H1 (cell line): ENCODE measurements around the gene CBX2. TPM values are rescaled to one million over a fixed set of nuclear protein-coding genes. Genes with fewer than 3 reads are reported as not detected.

Source experiments
- CTCF ChIA-PET: fragments of 300-600 bp; sonication (Branson Sonifier 250); formaldehyde crosslinking; loops from one replicate; lab custom pipeline; 2021; ENCODE audit not compliant: partially characterized antibody; lab: Charles Lee
- POLR2A ChIA-PET: fragments of 300-600 bp; sonication (Branson Sonifier 250); formaldehyde crosslinking; loops from one replicate; lab custom pipeline; 2021; ENCODE audit warnings: inconsistent platforms; ENCODE audit not compliant: partially characterized antibody; lab: Charles Lee
- DNase-seq, 2 experiments: peaks; one replicate each; pipeline versions ENCODE4 v3.0.0 to v3.0.0-alpha.2; 2010 to 2022; ENCODE audit warnings: low spot score in 2 of 2, low read depth in 1 of 2, mixed read lengths in 1 of 2
- FAIRE-seq: peaks from 2 replicates; lab custom pipeline; 2011; peaks lifted over from hg19 to GRCh38; lab: Jason Lieb, UNC
- H2AFZ ChIP-seq: 2 replicates; pipeline ENCODE4 v1.8.1; 2012; ENCODE audit warnings: low read length, inconsistent platforms
- H2AK5ac ChIP-seq: 2 replicates; pipeline ENCODE4 v1.6.1; 2013; ENCODE audit warnings: low read depth, low read length
- H2BK120ac ChIP-seq: replicated peaks from 2 replicates; pipeline ENCODE3; 2013; ENCODE audit warnings: low read depth, low read length, inconsistent platforms
- H2BK12ac ChIP-seq: 2 replicates; pipeline ENCODE4 v1.6.1; 2013; ENCODE audit warnings: low read depth, low read length
- H2BK15ac ChIP-seq: 2 replicates; pipeline ENCODE4 v1.6.1; 2013; ENCODE audit warnings: low read length
- H2BK20ac ChIP-seq: 2 replicates; pipeline ENCODE4 v1.6.1; 2013; ENCODE audit warnings: low read length
- H2BK5ac ChIP-seq: 2 replicates; pipeline ENCODE4 v1.6.1; 2013; ENCODE audit warnings: low read depth, low read length
- H3K14ac ChIP-seq: 2 replicates; pipeline ENCODE4 v1.6.1; 2013; ENCODE audit warnings: inconsistent platforms; ENCODE audit not compliant: insufficient read length
- H3K18ac ChIP-seq: 2 replicates; pipeline ENCODE4 v1.6.1; 2013; ENCODE audit warnings: low read length; ENCODE audit errors: extremely low read depth
- H3K23ac ChIP-seq: 2 replicates; pipeline ENCODE4 v1.6.1; 2013; ENCODE audit warnings: inconsistent platforms; ENCODE audit not compliant: insufficient read length
- H3K23me2 ChIP-seq: 2 replicates; pipeline ENCODE4 v1.6.1; 2013; ENCODE audit warnings: low read depth, low read length
- H3K27ac ChIP-seq: 2 replicates; pipeline ENCODE4 v1.6.1; 2011; ENCODE audit warnings: low read depth, low read length, inconsistent platforms
- H3K27me3 ChIP-seq, 4 experiments: replicated peaks in 1 of 4; 1 replicate in 1 of 4; 2 replicates in 3 of 4; pipeline versions ENCODE4 v1.6.1 to v1.8.1; 2011 to 2013; ENCODE audit warnings: low read length in 3 of 4, mild to moderate bottlenecking in 3 of 4, inconsistent platforms in 2 of 4, mixed read lengths in 2 of 4, moderate library complexity in 1 of 4; ENCODE audit not compliant: control insufficient read depth in 3 of 4, insufficient read depth in 3 of 4; ENCODE audit errors: extremely low read depth in 1 of 4
- H3K36me3 ChIP-seq, 4 experiments: 2 replicates each; pipeline versions ENCODE4 v1.6.1 to v1.8.1; 2011 to 2013; ENCODE audit warnings: mild to moderate bottlenecking in 4 of 4, low read length in 3 of 4, moderate library complexity in 2 of 4, control low read depth in 1 of 4, inconsistent platforms in 1 of 4; ENCODE audit not compliant: insufficient read depth in 4 of 4, control insufficient read depth in 2 of 4
- H3K4ac ChIP-seq: replicated peaks from 2 replicates; pipeline ENCODE3; 2013; ENCODE audit warnings: low read length, low read depth, mixed read lengths, inconsistent platforms; ENCODE audit not compliant: insufficient read length
- H3K4me1 ChIP-seq, 4 experiments: replicated peaks in 1 of 4; 1 replicate in 1 of 4; 2 replicates in 3 of 4; pipeline versions ENCODE4 v1.6.1 to v1.8.1; 2011 to 2013; ENCODE audit warnings: low read length in 3 of 4, inconsistent platforms in 2 of 4, mixed read lengths in 1 of 4; ENCODE audit not compliant: insufficient read depth in 4 of 4, control insufficient read depth in 3 of 4
- H3K4me2 ChIP-seq, 2 experiments: 2 replicates each; pipeline versions ENCODE4 v1.6.1 to v1.8.1; 2011 to 2013; ENCODE audit warnings: low read depth in 2 of 2, low read length in 2 of 2, control low read depth in 1 of 2, inconsistent platforms in 1 of 2, mild to moderate bottlenecking in 1 of 2; ENCODE audit not compliant: insufficient read depth in 1 of 2
- H3K4me3 ChIP-seq, 4 experiments: fragments of 200-600, 300-600 bp in 1 of 4; sonication (generic), shearing (Covaris generic), sonication (Bioruptor Twin) in 1 of 4; 2 replicates each; pipeline versions ENCODE4 v1.5.1 to v1.8.1; 2011 to 2016; ENCODE audit warnings: low read length in 4 of 4, low read depth in 3 of 4, control low read depth in 2 of 4, inconsistent platforms in 2 of 4, mild to moderate bottlenecking in 2 of 4, mixed read lengths in 1 of 4, moderate library complexity in 1 of 4; ENCODE audit not compliant: insufficient read depth in 2 of 4; ENCODE audit errors: extremely low read depth in 1 of 4
- H3K56ac ChIP-seq: replicated peaks from 2 replicates; pipeline ENCODE3; 2013; ENCODE audit warnings: low read depth, mild to moderate bottlenecking, mixed read lengths, low read length, inconsistent platforms; ENCODE audit not compliant: insufficient read length
- H3K79me1 ChIP-seq: 2 replicates; pipeline ENCODE4 v1.6.1; 2013; ENCODE audit warnings: low read depth, low read length, control low read depth
- H3K79me2 ChIP-seq, 2 experiments: 2 replicates each; pipeline versions ENCODE4 v1.6.1 to v1.8.1; 2012 to 2013; ENCODE audit warnings: low read length in 2 of 2, mild to moderate bottlenecking in 2 of 2, inconsistent platforms in 1 of 2; ENCODE audit not compliant: insufficient read depth in 2 of 2, control insufficient read depth in 1 of 2
- H3K9ac ChIP-seq, 4 experiments: replicated peaks in 1 of 4; 1 replicate in 1 of 4; 2 replicates in 3 of 4; pipeline versions ENCODE4 v1.6.1 to v1.8.1; 2011 to 2013; ENCODE audit warnings: low read depth in 3 of 4, low read length in 3 of 4, control low read depth in 2 of 4, mild to moderate bottlenecking in 2 of 4, moderate library complexity in 2 of 4, inconsistent platforms in 1 of 4; ENCODE audit errors: extremely low read depth in 1 of 4
- H3K9me3 ChIP-seq, 2 experiments: 2 replicates each; pipeline versions ENCODE4 v1.6.1 to v1.8.1; 2012 to 2013; ENCODE audit warnings: mild to moderate bottlenecking in 2 of 2, moderate library complexity in 2 of 2, control low read depth in 1 of 2, inconsistent platforms in 1 of 2, low read depth in 1 of 2, low read length in 1 of 2, mixed read lengths in 1 of 2; ENCODE audit not compliant: insufficient read depth in 2 of 2
- H4K20me1 ChIP-seq, 2 experiments: replicated peaks in 1 of 2; 2 replicates each; pipeline versions ENCODE3 to v1.8.1; 2011 to 2013; ENCODE audit warnings: inconsistent platforms in 2 of 2, low read length in 2 of 2, mild to moderate bottlenecking in 1 of 2; ENCODE audit not compliant: insufficient read depth in 2 of 2, control insufficient read depth in 1 of 2
- H4K5ac ChIP-seq: 2 replicates; pipeline ENCODE4 v1.6.1; 2013; ENCODE audit warnings: low read length, low read depth, mixed read lengths, inconsistent platforms; ENCODE audit not compliant: insufficient read length
- H4K8ac ChIP-seq: 2 replicates; pipeline ENCODE4 v1.8.0; 2013; ENCODE audit warnings: mild to moderate bottlenecking, moderate library complexity, low read length, inconsistent platforms; ENCODE audit not compliant: insufficient read depth; ENCODE audit errors: extremely low read depth
- H4K91ac ChIP-seq: replicated peaks from 2 replicates; pipeline ENCODE3; 2013; ENCODE audit warnings: low read length, mixed read lengths, inconsistent platforms; ENCODE audit not compliant: insufficient read length
- CEBPB ChIP-seq: IDR thresholded peaks from 2 replicates; pipeline ENCODE4 v1.6.1; 2012; ENCODE audit warnings: low read depth, low read length
- CTCF ChIP-seq, 3 experiments: IDR thresholded peaks; 1 replicate in 2 of 3; 2 replicates in 1 of 3; pipeline versions ENCODE4 v1.5.1 to v1.6.1; 2011; ENCODE audit warnings: low read length in 3 of 3, mild to moderate bottlenecking in 3 of 3, inconsistent platforms in 2 of 3, low read depth in 1 of 3, moderate library complexity in 1 of 3; ENCODE audit not compliant: insufficient read depth in 1 of 3; ENCODE audit errors: control extremely low read depth in 1 of 3
- JUN ChIP-seq: IDR thresholded peaks from 2 replicates; pipeline ENCODE4 v1.6.1; 2011; ENCODE audit warnings: low read depth, mild to moderate bottlenecking, improper control_type of control experiment, low read length
- KDM4A ChIP-seq: IDR thresholded peaks from one replicate; pipeline ENCODE4 v1.7.1; 2012; ENCODE audit warnings: low read depth, mild to moderate bottlenecking, moderate library complexity, low read length, inconsistent platforms; ENCODE audit not compliant: severe bottlenecking
- SAP30 ChIP-seq: fragments of 300-600 bp; sonication (generic); IDR thresholded peaks from 2 replicates; pipeline ENCODE4 v1.7.1; 2012; ENCODE audit warnings: low read length, moderate library complexity, mild to moderate bottlenecking, inconsistent platforms; ENCODE audit not compliant: insufficient read depth, insufficient replicate concordance
- SIRT6 ChIP-seq: IDR thresholded peaks from one replicate; pipeline ENCODE4 v1.7.1; 2012; ENCODE audit warnings: low read length, inconsistent platforms
- WGBS, 2 experiments: shearing (Covaris generic) in 1 of 2; methylation state at CpG; one replicate each; pipeline versions ENCODE4 v1.1.6 to v1.1.7; 2013 to 2015; ENCODE audit warnings: low lambda C conversion rate in 2 of 2, mixed read lengths in 2 of 2, inconsistent platforms in 1 of 2, low coverage in 1 of 2, missing lambda C conversion rate in 1 of 2; ENCODE audit not compliant: insufficient replicate concordance in 2 of 2, insufficient coverage in 1 of 2, insufficient read length in 1 of 2; ENCODE audit errors: extremely low coverage in 1 of 2, missing lambda C conversion rate in 1 of 2; 5-methylcytosine and 5-hydroxymethylcytosine counted together
- polyA plus RNA-seq, 7 experiments: library from polyadenylated mRNA; depleted of rRNA in 3 of 7; stranded (reverse) in 5 of 7; unstranded in 2 of 7; fragments of >200 nt in 5 of 7; fragments of 200-250 nt in 2 of 7; gene quantifications; 1 replicate in 5 of 7; 2 replicates in 1 of 7; 4 replicates in 1 of 7; pipeline versions ENCODE4 v1.2.1 to v1.2.3, GENCODE V29; 2011 to 2013; ENCODE audit warnings: missing spikeins in 2 of 7, mixed read lengths in 2 of 7
- total RNA-seq: library from RNA; stranded (reverse); fragmentation: NEBNext Ultra II Directional; extraction: Animal tissue kit (Norgen Biotek cat#: 25700); gene quantifications from 2 replicates; pipeline ENCODE4 v1.2.1, GENCODE V29; 2021

Gene CBX2
- total and polyA plus RNA-seq, 2 of the 8 experiments (the other 6 are each of a cell fraction or from before 2014, with no cell fraction given) = 64.3 to 83.9 TPM

DNA sequence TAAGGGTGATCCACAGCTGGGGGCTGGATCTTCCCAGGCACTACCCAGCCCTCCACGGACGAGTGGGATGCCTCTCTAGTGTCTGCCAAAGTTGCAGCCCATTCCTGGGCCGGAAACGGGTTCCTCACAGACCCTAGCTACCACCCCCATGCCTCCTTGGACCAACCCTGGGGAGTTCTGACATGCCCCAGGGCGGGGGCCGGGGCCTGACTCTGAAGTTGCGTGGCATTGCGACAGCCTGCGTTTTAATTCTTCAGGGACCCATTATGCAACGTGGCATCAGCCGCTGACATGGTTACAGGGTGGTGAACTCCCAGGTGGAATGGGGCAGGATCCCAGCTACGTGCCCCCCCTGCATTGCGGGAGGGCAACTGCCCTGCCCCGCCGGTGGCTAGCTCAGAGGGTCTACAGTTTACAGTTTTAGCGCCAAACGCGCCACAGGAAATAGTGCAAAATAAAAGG, 58.6 kb downstream of the CBX2 start:
- no peak overlapping the region; a peak in 1 of 7 replicates for H3K9ac ChIP-seq
- peak overlapping the region; percentile 3 to 63 (median 52); a peak in 5 of 8 replicates for H3K4me3 ChIP-seq
- DNase-seq (no peak), FAIRE-seq (no peak)
- H2BK120ac ChIP-seq = no peak overlapping the region
- H2AK5ac ChIP-seq = peak overlapping the region; percentile 82; the same call in 1 of the 2 replicates
- H3K27me3 ChIP-seq = peaks cover 58 to 87% (median 83%) of the 10 kb centered on the region in 4 experiments
- H2BK20ac ChIP-seq = no peak overlapping the region
- no peak overlapping the region; the same call in 1 of the 2 replicates for H2BK5ac ChIP-seq
- H3K23me2 ChIP-seq = peaks cover 18% of the 10 kb centered on the region; the same call in 1 of the 2 replicates
- no peak overlapping the region for H2AFZ ChIP-seq
- no peak overlapping the region for H3K23ac ChIP-seq
- no peak overlapping the region for H4K5ac ChIP-seq
- ChIA-PET CTCF (interaction anchor here (0.9 to 24.7 kb wide), 21 partner anchors 12 to 446 kb away, joined by 3 to 576 read pairs (median 7); partner anchors contain the start of gene CBX8), POLR2A (interaction anchor here (0.7 to 15.2 kb wide), 18 partner anchors 8 to 157 kb away, joined by 3 to 374 read pairs (median 4); partner anchors contain the start of genes CBX2 and CBX8)
- 0 out of 2 replicates have a peak overlapping the region, but pooled peaks have one; percentile 72 for H2BK15ac ChIP-seq
- H3K79me1 ChIP-seq = no peaks in the 10 kb centered on the region
- 3% methylated on average over 18 of the region's 18 CpGs; no CpG with 5 or more reads in 1 of the 2 experiments for WGBS, 2 experiments
- no peak overlapping the region for H3K27ac ChIP-seq
- peak overlapping the region; percentile 81 for H4K8ac ChIP-seq
- no peak overlapping the region for H4K91ac ChIP-seq
- no peak overlapping the region for H3K4ac ChIP-seq
- H3K9me3 ChIP-seq = peaks cover 0 to 8% of the 10 kb centered on the region in 2 experiments; a peak in 2 of 4 replicates
- H2BK12ac ChIP-seq = peak overlapping the region; percentile 75; the same call in 1 of the 2 replicates
- H3K56ac ChIP-seq = no peak overlapping the region
- peaks cover 0 to 13% (median 0%) of the 10 kb centered on the region in 4 experiments; a peak in 1 of 8 replicates for H3K36me3 ChIP-seq
- H3K18ac ChIP-seq = peak overlapping the region; percentile 80; the same call in 1 of the 2 replicates
- H3K79me2 ChIP-seq = no peaks in the 10 kb centered on the region
- no peak for TF ChIP-seq JUN
- peak; percentile 0 for TF ChIP-seq KDM4A
- 0 out of 2 replicates have a peak, but pooled peaks have one; percentile 10 for TF ChIP-seq CEBPB
- no peak for TF ChIP-seq SAP30
- TF ChIP-seq SIRT6 = no peak
- TF ChIP-seq CTCF (IDR thresholded peaks at IDR 0.05; ENCODE audit: control extremely low read depth in 1 of 3, insufficient read depth in 1 of 3, low read depth in 1 of 3, low read length in 3 of 3) = no peak
- peak overlapping the region; percentile 75 to 88 for H3K4me2 ChIP-seq
- peaks cover 6 to 50% (median 43%) of the 10 kb centered on the region in 4 experiments for H3K4me1 ChIP-seq
- H4K20me1 ChIP-seq = peaks cover 7 to 17% of the 10 kb centered on the region in 2 experiments
- no peak overlapping the region for H3K14ac ChIP-seq
